Activated CD4-positive, alpha-beta T cell treated with anti-CD3 and anti-CD28 coated beads, Interleukin-2, amount 50 U/mL, for 4 hours (primary cell): ENCODE measurements around the gene TCAF2.
"Not testable (repeated sequence)": the region's sequence is repeated elsewhere in the genome, so short reads cannot be mapped to it uniquely, and the experiment has no call there.

Source experiments
- DNase-seq, 2 experiments: peaks; one replicate each; pipeline ENCODE4 v3.0.0-alpha.2; 2020

Gene TCAF2

DNA sequence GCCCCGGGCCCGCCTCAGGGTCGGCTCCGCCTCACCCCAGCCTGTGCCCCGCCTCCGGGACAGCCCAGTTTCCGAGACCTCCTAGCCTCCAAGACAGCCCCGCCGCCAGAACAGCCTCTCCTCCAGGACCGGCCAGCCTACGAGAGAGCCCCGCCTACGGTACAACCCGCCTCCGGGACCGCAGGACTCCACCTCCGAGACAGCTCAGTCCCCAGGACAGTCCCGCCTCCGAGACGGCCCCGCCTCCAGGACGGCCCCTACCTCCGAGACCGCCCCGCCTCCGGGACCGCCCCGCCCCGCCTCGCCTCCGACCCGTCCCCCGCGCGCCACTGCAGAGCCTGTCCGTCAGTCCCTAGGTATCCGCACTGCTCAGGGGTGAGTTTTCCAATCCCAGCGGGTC is at the start of gene TCAF2:
TCAF2 (plus strand) TSS at position 329 of the 400 bp plus-strand sequence.
- peak; percentile 74 to 75 for DNase-seq

DNA sequence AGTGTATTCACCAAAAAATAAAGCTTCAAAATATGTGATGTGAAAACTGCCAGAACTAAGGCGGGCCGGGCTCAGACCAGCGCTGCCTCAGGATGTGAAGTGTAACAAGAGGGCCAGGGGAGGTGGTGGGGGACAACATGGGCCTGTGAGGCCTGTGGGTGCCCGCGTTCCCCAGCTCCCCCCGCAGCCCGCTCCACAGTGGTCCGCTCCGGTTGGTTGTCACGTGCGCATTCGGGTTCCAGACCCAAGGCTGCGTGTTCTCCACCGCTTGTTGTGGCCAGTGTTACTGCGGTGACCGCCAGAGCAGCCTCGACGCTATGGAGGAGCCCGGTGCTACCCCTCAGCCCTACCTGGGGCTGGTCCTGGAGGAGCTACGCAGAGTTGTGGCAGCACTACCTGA is 49.3 kb upstream of the TCAF2 start, which contains the start of gene CTAGE15:
CTAGE15 (plus strand) TSS at position 301 of the 400 bp plus-strand sequence; CDS start at position 318, 17 bp downstream.
- DNase-seq, result not testable (repeated sequence)

DNA sequence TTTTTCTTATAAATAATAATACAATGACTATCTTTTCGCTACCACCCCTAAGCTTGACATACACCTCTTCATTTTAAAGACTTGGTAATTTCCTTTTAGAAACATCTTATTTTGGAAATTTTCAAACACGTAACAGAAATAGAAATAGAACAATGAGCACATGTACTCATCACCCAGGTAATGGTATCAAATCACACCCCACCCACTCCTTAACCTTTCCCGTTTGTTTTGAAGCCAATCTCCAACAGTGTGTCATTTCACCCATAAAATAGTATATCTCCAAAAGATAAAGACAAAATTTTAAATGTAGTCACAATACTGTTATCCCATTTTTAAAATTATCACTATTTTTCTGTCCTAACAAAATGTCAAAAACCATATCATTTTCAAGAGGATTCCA is 32.6 kb upstream of the TCAF2 start:
- not testable (repeated sequence) for DNase-seq

DNA sequence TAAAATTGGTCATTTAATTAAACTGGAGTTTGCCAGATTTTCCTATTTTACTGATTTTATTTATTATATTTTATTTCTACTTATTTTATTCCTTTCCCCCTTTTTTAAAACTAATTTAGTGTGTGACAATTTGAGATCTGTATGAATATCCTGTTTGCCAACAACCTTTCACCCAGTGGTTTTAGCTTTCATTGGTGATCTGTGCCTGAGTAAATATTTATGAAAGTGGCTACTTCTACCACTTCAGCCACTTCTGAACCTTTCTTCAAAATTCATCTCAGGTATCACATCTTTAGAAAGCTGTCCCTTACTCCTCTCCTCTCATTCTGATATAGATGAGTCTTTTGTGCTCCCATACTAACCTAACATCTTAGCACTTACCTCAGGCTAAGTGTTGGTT is 30.9 kb upstream of the TCAF2 start:
- not testable (repeated sequence) for DNase-seq

DNA sequence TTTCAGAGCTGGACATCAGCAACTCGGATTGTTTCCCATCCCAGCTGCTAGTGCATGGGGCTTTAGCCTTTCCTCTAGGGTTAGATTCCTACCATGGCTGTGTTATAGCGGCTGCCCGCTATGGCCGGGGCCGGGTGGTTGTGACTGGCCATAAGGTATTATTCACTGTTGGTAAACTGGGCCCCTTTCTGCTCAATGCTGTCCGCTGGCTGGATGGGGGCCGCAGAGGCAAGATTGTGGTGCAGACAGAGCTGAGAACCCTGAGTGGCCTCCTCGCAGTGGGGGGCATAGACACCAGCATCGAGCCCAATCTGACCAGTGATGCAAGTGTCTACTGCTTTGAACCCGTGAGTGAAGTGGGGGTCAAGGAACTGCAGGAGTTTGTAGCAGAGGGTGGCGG is 22.7 kb upstream of the TCAF2 start:
- not testable (repeated sequence) for DNase-seq

DNA sequence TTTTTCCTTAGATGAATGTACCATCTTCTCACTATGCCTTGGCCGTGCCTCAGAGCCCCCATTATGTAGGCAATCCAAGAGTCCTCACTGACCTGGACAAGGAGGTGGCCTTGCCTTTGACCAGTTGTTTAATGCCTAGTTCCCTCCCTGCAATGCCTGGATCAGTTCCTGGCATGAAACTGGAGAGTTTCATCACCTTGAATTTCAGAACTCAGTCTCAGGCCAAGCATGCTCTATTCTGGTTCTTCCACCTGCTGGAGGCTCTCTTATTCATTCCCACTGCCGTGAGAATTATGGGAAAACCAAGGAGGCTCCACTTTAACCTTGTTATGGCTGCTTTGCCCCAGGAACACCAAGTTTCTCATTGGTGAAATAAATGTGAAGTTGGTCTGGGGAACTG is 17.2 kb upstream of the TCAF2 start:
- DNase-seq, result not testable (repeated sequence)

DNA sequence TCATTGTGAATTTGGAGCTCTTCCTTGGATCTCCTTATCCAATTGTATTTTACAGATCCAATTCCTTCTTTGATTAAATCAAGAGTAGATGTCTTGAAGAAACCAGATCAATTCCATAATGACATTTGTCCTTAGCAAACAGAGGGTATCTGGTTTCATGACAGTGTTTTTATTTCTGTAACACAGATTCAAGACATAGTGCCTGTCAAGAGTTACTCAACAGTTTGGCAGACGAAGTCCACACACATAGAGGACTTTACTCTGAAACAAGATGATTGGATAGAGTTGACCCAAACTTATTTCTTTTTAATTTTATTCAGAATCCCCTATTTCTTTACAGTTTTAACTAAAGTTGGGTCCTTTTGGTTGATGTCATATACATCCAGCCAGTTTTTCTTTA is 14.7 kb upstream of the TCAF2 start:
- not testable (repeated sequence) for DNase-seq

DNA sequence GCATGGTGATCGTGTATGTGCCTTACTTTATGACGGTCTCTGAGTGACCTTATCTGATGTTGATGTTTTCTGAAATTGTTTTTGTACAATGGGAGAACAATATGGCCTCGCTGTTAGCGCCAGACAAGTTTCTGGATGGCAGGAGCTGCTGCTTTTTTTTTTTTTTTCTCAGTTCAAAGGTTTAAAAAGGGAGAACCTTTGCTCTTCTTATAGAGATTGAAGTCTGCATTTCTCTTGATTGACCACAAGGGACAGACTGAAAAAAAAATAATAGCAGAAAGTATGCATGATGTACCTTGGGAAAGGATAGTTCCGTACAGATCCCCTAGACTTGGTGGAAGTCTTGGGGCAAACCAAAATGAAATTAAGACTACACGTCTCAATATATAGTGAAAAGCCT is 5.2 kb upstream of the TCAF2 start:
- not testable (repeated sequence) for DNase-seq

DNA sequence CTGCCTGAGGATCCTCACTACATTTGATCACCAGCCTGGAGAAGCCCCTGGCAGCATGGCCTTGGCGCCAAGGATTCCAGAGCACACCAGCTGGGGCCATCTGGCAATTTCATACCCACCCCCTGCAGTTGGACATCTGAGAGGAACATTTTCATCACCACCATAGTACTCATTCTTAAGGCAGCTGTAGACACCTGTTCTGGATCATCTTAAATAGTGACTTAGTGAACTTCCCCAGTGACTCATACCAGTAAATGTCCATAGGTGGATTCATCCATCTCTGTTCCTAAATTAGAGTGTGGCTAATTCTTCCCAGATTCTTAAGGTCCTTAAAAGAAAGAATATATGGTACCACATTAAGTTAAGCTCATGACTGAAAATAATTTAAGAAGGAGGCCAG is 3.6 kb upstream of the TCAF2 start:
- not testable (repeated sequence) for DNase-seq

DNA sequence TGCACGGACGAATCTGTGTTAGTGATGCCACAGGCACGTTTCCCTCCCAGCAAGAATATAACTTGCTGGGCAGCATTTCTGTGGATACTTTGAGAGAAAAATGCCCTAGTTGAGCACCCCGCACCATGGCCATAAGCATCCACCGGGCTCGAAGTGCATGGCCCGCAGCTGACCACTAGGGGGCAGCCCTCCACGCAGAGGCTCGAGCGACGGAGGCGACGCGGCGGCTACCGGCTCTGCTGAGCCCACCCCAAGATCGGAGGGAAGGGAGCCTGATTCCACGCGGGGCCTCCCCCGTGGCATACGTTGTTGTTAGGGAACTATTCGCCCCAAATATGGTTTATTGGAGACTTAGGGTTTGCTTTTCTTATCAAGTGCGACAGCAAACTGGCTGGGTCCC is 716 bp upstream of the TCAF2 start:
- DNase-seq, result peak; percentile 64 to 66

DNA sequence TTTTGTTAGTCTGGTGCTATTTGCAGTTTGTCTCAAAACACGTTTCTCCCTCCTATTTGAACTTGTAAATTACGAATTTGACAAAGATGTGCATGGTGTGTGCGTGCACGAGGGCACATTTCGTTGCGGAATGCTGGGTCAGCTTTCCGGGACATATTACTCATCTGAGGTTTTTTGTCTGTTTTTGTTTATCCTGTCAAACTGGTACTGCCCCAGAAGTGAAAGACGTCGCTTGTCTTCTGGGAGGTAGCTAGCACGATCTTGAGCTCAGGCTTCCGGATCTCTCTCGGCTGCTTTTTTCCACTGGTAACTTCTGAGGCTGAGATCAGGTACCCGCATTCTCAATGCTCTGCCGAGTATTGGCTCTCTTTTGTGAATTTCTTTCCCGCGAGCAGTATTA is 401 bp downstream of the TCAF2 start:
- not testable (repeated sequence) for DNase-seq

DNA sequence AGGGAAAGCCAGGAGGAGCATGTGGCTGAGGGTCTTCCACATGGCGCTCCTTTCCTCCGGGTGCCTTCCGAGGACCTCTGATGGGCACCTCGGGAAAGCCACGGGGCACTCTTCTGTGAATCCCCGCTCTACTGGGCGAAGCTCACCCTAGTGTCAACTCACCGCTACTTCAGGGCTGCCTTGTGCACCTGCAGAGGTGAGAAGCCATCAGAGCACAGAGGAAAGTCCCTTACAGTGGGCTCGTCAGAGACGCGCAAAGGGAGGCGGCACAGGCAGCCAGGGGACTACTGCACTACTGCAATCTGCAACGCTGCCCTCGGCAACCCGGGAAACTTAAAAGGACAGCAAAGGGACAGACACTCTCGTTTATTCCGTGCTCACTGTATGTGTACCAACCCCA is 1.4 kb downstream of the TCAF2 start:
- not testable (repeated sequence) for DNase-seq

DNA sequence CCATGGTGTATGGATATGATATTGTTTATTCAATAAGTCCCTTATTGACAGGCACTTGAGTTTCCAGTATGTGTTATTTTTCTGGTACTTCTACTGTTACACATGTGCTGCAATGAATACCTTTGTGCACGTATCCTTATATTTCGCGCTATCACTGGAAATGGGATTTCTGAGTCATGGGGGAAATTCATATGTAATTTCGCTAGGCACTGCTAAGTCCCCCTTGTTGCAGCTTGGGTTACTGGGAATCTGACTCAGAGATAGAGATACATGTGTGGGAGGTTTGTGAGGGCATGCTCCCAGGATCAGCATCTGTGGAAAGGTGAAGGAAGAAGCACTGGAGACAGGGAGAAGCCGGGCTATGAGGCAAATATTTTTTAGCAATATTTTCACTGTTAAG is 9.9 kb downstream of the TCAF2 start:
- not testable (repeated sequence) for DNase-seq

DNA sequence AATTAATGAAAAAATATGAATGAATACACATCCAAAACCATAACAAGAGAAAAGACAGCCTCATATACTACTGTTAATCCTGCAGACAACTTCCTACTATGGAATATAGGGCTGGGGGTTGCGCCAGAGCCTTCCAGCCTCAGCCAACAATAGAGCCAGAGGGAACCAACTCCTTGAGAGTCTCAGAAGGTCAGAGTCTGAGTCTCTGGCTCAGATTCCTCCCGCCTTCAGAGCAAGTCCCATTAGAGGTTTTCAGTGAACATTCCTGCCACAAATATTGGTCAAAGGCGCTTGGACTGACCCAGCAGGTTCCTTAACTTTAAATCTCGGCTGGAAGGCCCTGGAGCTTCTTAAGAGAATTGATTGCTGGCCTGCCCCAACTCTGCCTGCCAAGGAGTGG is 11.7 kb downstream of the TCAF2 start:
- not testable (repeated sequence) for DNase-seq

DNA sequence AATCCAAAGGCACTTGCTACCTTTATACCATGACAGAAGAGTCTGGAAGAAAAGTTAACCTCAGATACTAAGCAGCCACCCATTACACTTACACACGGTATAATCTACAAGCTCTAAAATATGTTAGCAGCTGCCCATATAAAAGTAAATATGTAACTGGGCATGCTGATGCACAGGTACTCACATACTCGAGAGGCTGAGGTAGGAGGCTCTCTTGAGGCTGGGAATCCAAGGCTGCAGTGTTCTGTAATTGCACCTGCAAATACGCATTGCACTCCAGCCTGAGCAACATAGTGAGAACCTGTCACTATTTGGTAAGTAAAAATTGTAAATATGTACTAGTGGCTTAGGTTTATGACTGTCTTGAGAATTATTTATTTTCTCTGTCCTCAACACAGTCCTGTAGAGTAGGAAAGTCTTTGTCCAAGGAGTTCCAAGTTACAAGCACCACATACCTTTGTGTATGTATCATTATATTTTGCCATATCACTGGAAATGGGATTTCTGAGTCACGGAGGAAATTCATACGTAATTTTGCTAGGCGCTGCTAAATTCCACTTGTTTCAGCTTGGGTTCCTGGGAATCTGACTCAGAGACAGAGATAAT is 12.3 kb downstream of the TCAF2 start:
- not testable (repeated sequence) for DNase-seq

DNA sequence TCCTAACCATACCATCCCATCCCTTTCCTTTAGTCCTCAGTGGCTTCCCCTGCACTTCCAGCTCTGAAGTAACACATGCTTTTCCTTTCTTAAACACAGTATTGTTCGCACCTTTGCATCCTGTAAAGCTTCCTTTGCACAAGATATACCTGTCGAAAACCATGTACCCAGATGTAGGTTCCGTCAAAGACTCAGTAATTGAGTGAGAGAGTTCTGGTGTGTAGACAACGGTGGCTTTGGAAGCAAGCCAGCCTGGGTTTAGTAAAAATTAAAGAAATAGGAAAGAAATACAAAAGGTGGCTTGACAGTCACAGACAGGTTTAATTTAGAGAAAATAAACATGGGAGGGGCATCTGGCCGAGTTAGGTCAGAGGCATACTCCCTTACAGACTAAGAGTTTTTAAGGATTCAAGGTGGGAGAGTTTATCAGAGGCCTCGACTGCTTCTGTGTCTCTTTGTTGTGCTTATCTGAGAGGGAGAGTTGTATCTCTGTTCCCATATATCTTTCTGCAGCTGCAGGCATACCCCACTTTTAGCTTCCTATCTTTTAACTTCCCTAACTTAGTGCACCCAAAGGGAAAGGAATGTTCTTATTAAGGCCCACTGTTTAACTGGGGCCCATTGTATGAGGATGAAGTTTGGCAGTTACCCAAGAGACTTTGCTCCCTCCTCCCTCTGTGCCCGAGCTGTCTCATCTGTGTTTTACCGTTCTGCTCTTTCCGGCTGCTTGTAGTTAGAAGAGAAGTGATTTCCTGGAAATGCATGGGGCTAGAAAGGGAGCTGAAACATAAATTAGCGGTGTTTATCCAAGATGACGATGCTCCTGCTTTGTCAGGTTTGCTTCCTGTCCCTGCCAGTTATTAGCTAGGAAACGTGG is 14.8 kb downstream of the TCAF2 start:
- DNase-seq, result not testable (repeated sequence)

DNA sequence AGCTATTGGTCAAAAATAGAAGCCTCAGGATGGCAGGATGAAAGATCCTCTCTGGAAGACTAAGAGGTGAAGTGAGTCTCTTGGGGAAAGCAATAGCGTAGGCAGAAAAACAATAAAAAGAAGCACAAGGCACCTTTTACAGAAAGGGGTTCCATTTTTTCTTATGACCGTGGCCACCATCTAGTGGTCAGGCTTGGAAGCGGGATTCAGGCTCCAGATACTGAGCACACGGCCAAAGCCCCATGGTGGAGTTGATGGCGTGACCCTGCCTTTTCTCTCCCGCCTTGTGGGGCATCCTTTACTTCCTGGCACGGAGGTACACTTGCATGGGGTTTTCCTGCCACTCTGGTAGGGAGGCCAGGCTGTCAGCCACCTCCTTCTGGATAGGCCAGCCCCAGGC is 18.6 kb downstream of the TCAF2 start:
- not testable (repeated sequence) for DNase-seq

DNA sequence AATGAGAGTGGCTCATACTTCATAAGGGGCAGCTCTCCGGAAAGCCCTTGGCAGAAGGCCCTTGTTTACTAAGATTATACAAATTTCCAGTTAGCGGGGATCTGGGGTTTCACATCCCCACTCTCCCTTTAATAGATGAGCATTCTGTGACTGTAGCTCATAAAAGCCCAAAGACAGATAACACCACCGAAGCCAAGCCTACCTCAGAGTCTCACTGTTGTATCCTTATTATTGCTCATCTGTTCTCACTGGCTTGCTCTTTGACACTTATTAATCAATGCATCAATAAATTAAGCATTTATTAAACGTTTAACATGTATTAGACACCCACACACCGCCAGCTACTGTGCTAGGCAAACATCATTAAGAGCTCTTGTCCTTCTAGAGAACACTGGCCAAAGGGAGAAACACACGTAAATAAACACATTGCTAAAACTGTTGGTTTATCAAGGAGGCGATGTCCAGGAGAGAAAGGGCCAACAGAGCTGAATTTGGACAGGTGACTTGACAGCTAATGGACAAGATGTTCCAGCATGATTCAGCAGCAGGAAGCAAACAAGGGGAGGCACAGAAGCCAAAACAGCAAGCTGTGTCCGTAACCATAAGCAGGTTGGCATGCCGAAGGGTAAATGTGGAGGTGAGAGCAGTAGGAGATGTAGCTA is 19.9 kb downstream of the TCAF2 start:
- DNase-seq, result not testable (repeated sequence)

DNA sequence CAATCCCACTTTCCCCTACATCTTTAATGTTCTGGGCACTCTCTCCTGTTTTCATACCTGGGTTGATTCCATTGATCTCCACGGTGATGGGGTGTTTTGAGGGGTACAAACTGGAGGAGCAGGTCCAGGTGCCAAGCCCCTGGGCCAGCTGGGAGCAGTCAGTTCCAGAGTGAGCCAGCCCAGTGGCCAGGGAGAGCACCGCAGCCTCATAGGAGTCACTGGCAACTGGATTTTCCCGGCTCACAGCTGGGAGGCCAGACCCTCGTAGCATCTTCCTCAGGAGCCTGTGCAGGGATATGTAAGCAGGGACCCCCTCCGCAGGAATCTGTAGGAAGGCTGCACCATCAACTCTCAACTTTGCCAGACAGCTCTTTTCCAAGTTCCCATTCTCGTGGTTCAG is 25.8 kb downstream of the TCAF2 start:
- DNase-seq, result not testable (repeated sequence)

DNA sequence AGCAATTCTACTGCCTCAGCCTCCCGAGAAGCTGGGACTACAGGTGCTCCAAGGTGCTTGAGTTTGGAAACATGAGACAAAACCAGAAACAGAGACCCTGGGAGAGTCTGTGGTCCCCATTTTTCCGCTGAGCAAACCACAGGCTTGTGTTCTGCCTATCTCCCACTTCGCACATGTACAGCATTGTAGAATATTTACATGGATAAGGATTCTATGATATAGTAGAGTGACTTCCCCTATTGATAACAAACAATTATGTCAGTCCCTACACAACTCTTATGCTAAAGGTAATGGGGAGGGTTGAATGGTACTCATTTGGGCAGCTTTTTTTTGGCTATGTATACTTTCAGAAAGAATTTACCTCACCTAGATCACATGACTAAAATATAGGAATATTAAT is 29.1 kb downstream of the TCAF2 start:
- DNase-seq, result not testable (repeated sequence)

DNA sequence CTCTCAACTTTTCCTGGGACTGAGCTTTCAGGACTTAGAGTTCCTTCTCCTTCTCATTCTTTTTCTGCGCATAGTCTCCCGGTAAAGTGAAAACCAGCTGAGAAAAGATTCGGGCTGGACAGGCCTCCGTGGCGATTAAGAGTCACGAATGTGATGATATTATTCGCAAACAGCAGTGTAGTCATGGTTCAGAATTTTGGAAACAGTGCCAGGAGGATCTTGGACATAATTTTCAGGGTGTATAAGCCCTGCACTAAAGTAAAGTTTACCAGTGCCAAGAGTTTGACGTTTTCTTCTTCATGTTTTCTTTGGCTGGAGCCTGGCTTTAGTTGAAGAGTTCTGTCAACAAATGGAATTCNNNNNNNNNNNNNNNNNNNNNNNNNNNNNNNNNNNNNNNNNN is 29.7 kb downstream of the TCAF2 start:
- DNase-seq, result not testable (repeated sequence)
